ENCODE data around the gene SEMA5A.

The SEMA5A gene

GRCh38 chr5:9115093-9115492 is 430.8 kb downstream of the SEMA5A start:
- DNase-seq (ENCODE audit: low read depth, low spot score) = no peak

DNA sequence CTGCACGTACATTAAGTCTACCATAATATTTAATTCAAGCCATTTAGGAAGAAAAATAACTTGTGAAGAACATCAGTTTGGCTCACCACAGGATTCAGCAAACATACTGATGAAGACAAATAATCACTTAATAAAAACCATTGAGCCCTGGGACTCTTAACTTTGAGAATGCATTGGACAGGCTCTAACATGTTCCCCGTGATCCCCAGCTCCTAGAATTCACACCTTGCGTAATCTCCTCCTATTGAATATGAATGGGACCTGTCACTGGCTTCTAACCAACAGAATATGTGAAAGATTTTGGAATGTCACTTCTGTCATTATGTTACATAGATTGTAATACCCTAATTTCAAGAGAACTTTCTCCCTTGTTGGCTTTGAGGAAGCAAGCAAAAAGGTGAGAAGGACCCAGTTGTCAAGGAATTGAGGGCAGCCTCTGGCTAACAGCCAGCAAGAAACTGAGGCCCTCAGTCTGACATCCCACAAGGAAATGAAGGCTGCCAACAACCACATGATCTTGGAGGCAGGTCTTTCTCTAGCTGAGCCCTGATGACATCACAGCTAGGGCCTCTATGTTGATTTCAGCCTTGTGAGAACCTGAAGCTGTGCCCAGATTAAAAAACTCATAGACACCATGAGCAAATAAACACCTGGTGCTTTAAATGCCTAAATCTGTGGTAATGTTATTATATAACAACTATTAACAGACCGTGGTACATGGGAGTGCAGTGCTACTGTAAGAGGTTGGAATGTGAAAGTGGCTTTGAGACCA is 433.2 kb downstream of the SEMA5A start:
- no peak for DNase-seq (ENCODE audit: low read depth, low spot score)

- no peak for DNase-seq (ENCODE audit: low read depth, low spot score)
Measured at GRCh38 chr5:9108162-9108561, 437.7 kb downstream of the SEMA5A start.

DNA sequence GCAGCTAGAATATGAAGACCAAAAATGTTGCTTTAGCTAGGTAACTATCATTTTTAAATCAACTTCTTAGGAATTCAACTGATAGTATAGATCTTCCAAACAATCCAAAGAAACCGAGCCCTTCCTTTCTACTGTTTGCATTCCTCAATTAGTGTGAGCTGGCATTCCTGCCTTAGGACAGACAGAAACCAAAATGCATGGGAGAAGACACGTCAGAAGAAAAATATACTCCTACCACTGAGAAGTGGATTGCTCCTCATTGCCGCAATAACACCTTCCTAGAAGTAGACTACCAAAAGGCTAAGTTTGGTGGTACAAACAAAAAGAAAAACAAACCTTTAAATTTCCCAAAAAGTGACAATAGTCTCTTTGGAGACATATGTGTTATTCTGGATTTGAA is 440.0 kb downstream of the SEMA5A start:
- no peak for DNase-seq (ENCODE audit: low read depth, low spot score)

DNA sequence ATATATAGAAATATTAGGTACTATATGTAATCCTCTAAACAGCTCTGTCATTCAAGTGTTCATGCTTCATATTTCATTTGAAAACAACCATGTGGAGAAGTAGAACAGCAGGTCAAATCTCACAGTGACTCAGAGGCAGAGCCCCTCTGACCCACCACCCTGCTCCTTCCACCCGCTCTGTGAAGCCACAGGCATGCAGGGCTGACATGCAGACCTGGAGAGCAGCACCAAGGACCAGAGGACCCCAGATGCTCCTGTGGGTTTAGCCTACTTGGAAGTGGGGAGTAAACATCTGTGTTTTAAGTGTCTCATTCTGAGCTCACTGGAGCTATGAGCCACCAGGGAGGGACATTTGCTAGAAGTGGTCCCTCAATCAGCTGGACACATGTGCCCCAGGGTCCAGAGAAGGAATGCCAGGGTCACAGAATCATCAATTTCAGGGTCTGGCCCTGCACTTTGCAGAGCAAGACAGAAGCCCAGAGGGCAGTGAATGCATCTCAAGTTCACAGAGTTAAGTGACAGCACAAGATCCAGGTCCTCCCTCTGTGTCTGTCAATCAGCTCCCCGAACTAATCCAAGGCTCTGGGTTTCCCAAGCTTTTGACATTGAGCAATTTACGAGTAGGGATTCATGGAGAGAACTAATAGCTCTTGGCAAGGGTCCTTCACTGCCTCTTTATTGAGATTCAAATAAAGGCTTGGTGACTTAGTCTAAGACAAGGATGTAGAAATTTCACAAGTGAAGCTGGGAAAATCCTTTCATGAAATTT is 441.1 kb downstream of the SEMA5A start:
- no peak for DNase-seq (ENCODE audit: low read depth, low spot score)

GRCh38 chr5:9103290-9103689 is 442.6 kb downstream of the SEMA5A start:
- no peak for DNase-seq (ENCODE audit: low read depth, low spot score)

DNA sequence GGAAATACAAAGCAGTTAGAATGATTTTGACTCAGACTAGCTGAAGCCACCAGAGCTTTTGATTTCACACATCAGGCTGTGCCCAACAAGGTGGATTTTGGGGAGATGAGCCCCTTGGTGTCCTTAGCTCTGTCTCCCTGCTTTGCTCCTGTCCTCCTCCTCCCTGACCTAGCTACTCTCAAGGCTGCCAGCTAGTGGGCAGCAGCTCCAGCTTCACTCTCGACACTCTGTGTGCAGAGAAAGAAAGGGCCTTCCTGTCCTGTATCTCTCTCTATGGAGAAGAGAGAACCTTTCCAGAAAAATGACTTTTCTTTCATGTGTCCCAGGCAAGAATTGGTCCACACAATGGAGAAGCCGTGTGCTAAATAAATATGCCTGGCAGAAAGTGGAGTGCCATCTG is 446.2 kb downstream of the SEMA5A start:
- no peak for DNase-seq (ENCODE audit: low read depth, low spot score)

GRCh38 chr5:9098990-9099389 is 446.9 kb downstream of the SEMA5A start:
- DNase-seq (ENCODE audit: low read depth, low spot score) = no peak

GRCh38 chr5:9094582-9094981 is 451.3 kb downstream of the SEMA5A start:
- DNase-seq (ENCODE audit: low read depth, low spot score) = no peak

DNA sequence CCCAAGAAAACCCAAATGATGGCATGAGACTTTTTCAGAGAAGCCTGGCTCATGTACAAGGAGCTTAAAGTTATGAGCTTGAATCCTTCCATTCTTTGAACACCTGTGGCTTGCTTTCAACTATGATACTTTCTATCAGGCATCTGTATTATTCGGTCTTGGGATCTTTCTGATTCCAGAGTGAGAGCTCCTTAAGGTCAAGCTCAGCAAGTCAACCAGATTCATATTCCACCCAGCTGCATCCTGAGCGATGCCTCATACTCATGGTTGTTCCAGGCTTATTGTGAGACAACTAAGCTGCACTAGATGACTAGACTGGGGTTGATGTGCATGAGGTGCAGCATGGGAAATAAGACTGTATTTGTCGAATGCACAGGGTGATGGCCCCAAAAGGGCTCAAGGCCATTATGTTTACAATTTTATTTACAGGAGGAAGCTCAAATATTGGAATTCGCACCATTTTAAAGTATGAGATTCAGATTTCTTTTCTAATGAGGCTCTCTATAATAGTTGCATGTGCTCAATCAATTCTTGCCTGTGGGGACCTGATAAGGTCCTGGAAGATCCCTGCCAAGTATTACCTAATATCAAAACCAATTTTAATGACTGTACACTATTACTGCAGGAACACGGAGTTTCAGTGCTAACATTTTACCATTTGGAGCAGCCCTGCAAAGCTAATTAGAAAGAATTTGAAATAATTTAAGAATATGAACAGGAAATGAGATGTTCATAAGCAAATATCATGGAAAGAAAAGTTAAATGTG is 453.8 kb downstream of the SEMA5A start:
- DNase-seq (ENCODE audit: low read depth, low spot score) = no peak

DNA sequence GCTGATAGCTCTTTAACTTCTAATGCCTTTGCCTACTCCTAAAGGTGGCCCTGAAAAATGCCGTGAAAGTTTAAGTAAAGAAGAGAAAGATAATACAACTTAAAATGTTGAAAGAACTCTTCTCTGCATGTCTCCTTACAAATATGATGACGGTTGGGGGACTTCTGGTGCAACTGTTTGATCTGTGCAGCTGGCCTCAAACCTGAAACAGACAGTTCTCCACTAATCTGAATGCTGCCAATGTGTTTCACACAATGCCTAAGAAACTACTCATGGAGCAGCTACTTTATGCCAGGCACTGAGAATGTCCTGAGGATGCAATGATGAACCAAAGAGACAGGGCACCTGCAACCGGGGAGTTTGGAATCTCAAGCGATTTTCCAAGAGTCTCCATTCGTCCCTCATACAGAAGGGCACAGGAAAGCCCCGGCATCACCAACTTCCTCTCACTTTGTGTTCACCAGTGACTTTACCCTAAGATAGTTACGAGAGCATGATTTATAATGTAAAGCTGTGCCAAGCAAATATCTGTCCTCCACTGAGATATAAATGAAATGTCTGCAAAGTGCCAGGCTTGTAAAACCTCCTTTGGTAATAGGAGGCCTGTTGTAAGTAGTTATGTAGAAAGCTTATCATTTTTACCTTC is 455.4 kb downstream of the SEMA5A start:
- DNase-seq (ENCODE audit: low read depth, low spot score) = no peak

DNA sequence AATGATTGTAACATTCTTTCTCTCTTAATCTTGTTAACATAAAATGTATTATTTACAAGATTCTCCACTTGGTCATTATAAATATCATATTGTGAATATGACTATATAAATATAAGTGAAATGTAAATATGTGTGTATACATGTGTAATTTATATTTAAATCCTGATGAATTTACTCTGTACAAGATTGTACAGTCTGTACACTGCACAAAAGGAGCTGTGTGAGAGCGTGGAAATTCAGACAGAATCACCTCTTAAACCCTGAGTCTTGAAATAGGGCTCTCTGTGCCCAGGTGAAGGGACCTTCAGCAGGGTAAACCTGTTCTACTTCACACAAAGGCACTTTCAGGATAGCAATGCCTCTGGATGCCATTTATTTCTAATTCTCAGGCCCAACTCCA is 456.0 kb downstream of the SEMA5A start:
- DNase-seq (ENCODE audit: low read depth, low spot score) = no peak

- no peak for DNase-seq (ENCODE audit: low read depth, low spot score)
Measured at GRCh38 chr5:9082996-9083395, 462.9 kb downstream of the SEMA5A start.

DNA sequence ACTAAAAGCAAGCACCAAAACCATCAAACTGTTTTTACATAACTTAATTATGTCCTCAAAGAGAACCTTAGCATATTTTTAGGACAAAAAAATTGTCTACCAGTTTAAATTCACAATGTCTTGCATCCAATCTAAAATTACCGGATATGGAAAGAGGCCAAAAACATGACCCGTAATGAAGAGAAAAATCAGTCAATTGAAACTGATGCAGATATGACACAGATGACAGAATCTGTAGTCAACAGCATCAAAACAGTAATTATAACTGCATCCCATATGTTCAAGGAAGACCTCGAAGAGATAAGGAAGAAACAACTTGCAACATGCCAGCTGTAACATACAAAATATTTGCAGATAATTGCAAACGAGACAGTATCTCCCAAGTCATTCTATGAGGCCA is 473.2 kb downstream of the SEMA5A start:
- DNase-seq (ENCODE audit: low read depth, low spot score) = no peak

DNA sequence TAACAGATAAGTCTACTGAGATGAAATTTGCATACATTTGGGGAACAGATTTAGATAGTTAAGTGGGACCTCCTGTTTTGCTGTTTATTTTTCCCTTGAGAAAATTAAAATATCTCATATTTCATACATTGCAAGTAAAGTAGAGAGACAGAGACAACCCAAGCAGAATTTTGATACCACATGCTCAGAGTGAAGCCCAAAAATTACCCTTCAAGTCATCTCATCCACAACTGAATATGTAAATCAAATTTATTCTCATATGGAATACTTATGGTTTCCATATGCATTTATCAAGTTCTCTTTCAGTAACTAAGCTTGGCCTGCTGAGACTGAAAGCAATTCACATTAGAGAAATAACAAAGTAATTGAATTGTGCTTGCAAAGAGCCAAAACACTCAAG is 474.4 kb downstream of the SEMA5A start:
- no peak for DNase-seq (ENCODE audit: low read depth, low spot score)

DNA sequence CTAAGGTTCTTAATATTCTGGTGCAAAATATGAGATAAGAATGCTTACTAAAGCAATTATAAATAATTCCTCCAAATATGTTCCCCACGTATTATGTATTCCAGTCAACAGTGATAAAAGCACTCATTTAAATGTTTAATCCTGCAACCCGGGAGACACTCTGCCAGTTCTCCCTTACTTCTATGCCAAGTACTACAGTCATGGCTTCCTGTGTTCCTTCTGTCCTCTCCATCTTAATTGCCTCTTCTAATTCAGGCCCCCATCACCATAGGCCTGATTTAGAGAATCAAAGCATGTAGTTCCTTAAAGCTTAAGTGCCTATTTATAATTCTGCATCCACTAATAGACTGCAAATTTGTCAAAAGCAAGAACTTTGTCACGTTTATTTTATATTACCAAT is 474.8 kb downstream of the SEMA5A start:
- no peak for DNase-seq (ENCODE audit: low read depth, low spot score)

GRCh38 chr5:9069650-9070049 is 476.2 kb downstream of the SEMA5A start:
- no peak for DNase-seq (ENCODE audit: low read depth, low spot score)

GRCh38 chr5:9067154-9067553 is 478.7 kb downstream of the SEMA5A start:
- DNase-seq (ENCODE audit: low read depth, low spot score) = no peak

DNA sequence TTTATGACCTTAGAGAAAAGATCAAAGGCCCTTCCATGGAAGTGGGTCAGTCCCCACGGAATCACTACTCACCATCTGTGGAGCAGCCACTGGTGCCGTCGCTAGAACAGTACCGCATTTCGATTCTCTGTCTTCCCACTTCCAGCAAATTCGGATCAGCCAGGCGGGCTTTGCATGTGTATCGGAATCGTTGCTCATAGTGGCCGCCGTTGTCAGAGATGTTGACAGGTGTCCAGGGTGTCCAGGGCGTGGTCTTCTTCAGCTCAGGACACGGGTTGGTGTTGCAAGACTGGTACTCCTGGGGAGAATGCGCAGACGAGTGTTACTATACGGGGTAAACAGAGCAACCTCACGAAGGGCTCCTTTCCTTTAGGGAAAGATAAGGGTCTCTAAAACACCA is 479.5 kb downstream of the SEMA5A start:
- no peak for DNase-seq (ENCODE audit: low read depth, low spot score)

GRCh38 chr5:9063615-9064245 is 482.1 kb downstream of the SEMA5A start:
- DNase-seq (ENCODE audit: low read depth, low spot score) = no peak

DNA sequence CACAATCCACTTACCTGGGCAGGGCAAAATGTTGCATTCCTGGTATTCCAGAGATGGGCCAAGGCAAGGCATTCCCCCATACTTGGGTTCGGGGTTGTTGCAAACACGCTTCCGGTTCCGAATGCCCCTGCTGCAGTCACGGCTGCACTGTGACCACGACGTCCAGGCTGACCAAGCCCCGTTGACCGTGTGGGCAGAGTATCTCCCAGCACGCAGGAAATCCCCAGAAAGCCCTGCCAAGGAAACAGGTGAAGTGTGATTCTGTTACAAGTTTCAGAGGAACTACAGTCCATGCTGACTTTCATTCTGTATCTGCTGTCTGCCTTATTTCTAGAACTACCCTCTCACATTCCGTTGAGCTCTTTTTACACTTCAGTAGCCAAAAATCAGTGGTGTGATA is 483.0 kb downstream of the SEMA5A start:
- DNase-seq (ENCODE audit: low read depth, low spot score) = no peak
